Measurements from ENCODE around the gene IL4R.
"Not testable (repeated sequence)": the region's sequence is repeated elsewhere in the genome, so short reads cannot be mapped to it uniquely, and the experiment has no call there.

IL4R gene

DNA sequence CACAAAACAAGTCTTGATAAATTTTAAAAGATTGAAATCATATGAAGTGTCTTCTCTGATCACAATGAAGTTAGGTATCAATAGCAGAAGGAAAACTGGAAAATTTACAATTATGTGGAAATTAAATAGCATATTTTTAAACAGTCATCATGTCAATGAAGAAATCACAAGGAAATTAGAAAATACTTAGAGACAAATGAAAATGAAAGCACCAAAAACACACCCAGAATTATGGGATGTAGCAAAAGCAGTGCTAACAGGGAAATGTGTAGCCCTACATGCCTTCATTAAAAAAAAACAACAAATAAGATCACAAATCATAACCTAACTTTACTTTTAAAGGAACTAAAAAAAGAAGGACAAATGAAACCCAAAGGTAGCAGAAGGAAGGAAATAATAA is 80.7 kb downstream of the IL4R start:
- Histone ChIP-seq H3K4me1 (ENCODE audit: control insufficient read depth, insufficient read depth, low read length, unreplicated experiment) (no peaks in the 10 kb centered on the region), H3K27ac (ENCODE audit: low read depth, low read length) (no peak overlapping the region), H3K36me3 (ENCODE audit: insufficient read depth, low read length) (no peaks in the 10 kb centered on the region), H2AFZ (ENCODE audit: low read length, unreplicated experiment) (no peak overlapping the region), H3K79me2 (ENCODE audit: control insufficient read depth, insufficient read depth, low read length, unreplicated experiment) (no peaks in the 10 kb centered on the region), H3K27me3 (ENCODE audit: insufficient read depth, low read length) (peaks cover 27% of the 10 kb centered on the region), H3K4me3 (ENCODE audit: low read depth, low read length) (no peak overlapping the region)

DNA sequence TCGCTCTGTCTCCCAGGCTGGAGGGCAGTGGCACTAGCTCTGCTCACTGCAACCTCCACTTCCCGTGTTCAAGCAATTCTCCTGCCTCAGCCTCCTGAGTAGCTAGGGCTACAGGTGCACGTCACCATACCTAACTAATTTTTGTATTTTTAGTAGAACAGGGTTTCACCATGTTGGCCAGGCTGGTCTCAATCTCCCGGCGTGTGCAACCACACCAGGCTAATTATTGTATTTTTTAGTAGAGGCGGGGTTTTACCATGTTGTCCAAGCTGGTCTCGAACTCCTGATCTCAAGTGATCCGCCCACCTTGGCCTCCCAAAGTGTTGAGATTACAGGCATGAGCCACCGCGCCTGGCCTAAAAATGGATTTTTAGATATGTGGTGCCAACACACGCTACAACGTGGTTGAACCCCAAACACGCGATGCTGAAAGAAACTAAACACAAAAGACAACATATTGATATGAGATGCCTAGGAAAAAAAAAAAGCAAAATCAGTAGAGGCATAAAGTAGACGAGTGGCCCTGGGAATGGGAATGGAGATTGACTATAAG is 84.6 kb downstream of the IL4R start:
- not testable (repeated sequence) for H3K4me3 ChIP-seq (ENCODE audit: low read depth, low read length); H3K27ac ChIP-seq (ENCODE audit: low read depth, low read length); H3K79me2 ChIP-seq (ENCODE audit: control insufficient read depth, insufficient read depth, low read length, unreplicated experiment); H3K27me3 ChIP-seq (ENCODE audit: insufficient read depth, low read length); H3K36me3 ChIP-seq (ENCODE audit: insufficient read depth, low read length); H2AFZ ChIP-seq (ENCODE audit: low read length, unreplicated experiment)
- H3K4me1 ChIP-seq (ENCODE audit: control insufficient read depth, insufficient read depth, low read length, unreplicated experiment) = peaks cover 19% of the 10 kb centered on the region

DNA sequence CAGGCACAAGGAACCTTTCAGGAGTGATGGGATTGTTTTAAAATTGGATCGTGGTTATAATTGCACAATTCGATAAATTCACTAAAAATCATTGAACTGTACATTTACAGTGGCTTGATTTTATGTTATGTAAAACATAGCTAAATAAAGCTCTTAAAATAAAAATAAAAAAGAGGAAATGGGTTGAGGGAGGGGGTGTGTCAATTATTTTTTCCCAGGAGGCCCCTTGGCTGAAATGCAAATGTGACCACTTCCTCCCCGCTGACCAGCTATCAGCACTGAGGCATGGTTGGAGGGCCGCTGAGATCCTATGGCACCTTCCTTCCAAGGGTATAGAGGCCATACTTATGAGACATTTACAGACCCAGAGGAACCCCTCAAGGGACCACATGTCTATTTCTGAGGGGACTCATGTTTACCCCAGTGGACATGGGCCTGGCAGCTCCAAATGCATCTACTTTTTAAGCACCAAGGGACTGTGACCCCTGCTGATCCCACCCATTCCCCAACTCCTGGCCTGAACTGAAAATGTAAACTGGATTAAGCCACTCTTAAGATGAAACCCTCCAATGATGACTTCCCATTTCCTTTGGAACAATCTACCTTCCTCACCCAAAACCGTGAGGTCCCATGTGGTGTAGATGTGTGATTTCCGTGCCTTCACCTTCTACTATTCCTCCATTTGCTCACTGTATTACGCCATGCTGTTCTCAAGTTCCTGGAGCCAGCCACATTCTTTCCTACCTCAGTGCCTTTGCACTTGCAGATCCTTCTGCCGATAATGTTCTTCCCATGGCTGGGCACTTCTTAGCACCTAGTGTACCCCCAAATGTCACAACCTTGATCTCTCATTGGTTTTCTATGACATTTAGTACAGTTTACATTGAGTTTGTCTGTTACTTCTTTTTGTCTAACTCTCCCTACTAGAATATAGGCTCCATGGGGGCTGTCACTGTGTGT is 85.4 kb downstream of the IL4R start:
- Histone ChIP-seq H3K79me2 (ENCODE audit: control insufficient read depth, insufficient read depth, low read length, unreplicated experiment) (no peaks in the 10 kb centered on the region), H3K36me3 (ENCODE audit: insufficient read depth, low read length) (no peaks in the 10 kb centered on the region), H3K4me3 (ENCODE audit: low read depth, low read length) (no peak overlapping the region), H3K27me3 (ENCODE audit: insufficient read depth, low read length) (no peaks in the 10 kb centered on the region), H3K4me1 (ENCODE audit: control insufficient read depth, insufficient read depth, low read length, unreplicated experiment) (peaks cover 19% of the 10 kb centered on the region), H3K27ac (ENCODE audit: low read depth, low read length) (no peak overlapping the region), H2AFZ (ENCODE audit: low read length, unreplicated experiment) (no peak overlapping the region)

DNA sequence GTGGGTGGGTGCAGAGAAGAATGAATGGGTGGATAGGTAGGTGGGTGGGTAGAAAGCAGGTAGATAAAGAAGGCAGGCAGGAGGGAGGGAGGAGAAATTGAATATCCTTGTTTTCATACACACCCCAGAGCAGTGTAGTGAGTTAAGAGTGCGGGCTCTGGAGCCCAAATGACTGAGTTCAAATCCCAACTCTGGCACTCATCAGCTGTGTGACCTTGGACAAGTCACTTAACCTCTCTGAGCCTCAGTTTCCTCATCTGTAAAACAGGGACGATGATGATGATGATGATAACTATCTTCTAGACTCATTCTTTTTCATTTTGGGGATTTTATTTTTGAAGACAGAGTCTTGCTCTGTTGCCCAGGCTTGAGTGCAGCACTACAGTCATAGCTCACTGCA is 86.2 kb downstream of the IL4R start:
- H2AFZ ChIP-seq (ENCODE audit: low read length, unreplicated experiment) = no peak overlapping the region
- peaks cover 19% of the 10 kb centered on the region for H3K4me1 ChIP-seq (ENCODE audit: control insufficient read depth, insufficient read depth, low read length, unreplicated experiment)
- H3K36me3 ChIP-seq (ENCODE audit: insufficient read depth, low read length) = no peaks in the 10 kb centered on the region
- H3K79me2 ChIP-seq (ENCODE audit: control insufficient read depth, insufficient read depth, low read length, unreplicated experiment) = no peaks in the 10 kb centered on the region
- H3K4me3 ChIP-seq (ENCODE audit: low read depth, low read length) = no peak overlapping the region
- H3K27ac ChIP-seq (ENCODE audit: low read depth, low read length) = no peak overlapping the region
- no peaks in the 10 kb centered on the region for H3K27me3 ChIP-seq (ENCODE audit: insufficient read depth, low read length)

GRCh38 chr16:27400751-27401620 is 87.2 kb downstream of the IL4R start:
- Histone ChIP-seq H2AFZ (ENCODE audit: low read length, unreplicated experiment) (peak overlapping the region; percentile 61), H3K4me1 (ENCODE audit: control insufficient read depth, insufficient read depth, low read length, unreplicated experiment) (peaks cover 26% of the 10 kb centered on the region)

GRCh38 chr16:27401768-27402568 is 88.2 kb downstream of the IL4R start, which contains the start of gene IL21R:
TSS of gene IL21R (plus strand) at chr16:27402174. CDS start at chr16:27430072, 27,898 bp downstream.
- H3K27ac ChIP-seq (ENCODE audit: low read depth, low read length) = peak within 1 kb of the TSS; percentile 54
- H3K27me3 ChIP-seq (ENCODE audit: insufficient read depth, low read length) = no peaks in the 10 kb centered on the region
- H3K79me2 ChIP-seq (ENCODE audit: control insufficient read depth, insufficient read depth, low read length, unreplicated experiment) = no peaks in the 10 kb centered on the region
- H2AFZ ChIP-seq (ENCODE audit: low read length, unreplicated experiment) = peak within 1 kb of the TSS; percentile 23
- H3K4me1 ChIP-seq (ENCODE audit: control insufficient read depth, insufficient read depth, low read length, unreplicated experiment) = peaks cover 31% of the 10 kb centered on the region
- H3K36me3 ChIP-seq (ENCODE audit: insufficient read depth, low read length) = no peaks in the 10 kb centered on the region
- peak within 1 kb of the TSS; percentile 15 for H3K4me3 ChIP-seq (ENCODE audit: low read depth, low read length)

More at GRCh38 chr16:27400751-27401620, 87.2 kb downstream of the IL4R start:
- no peaks in the 10 kb centered on the region for H3K36me3 ChIP-seq (ENCODE audit: insufficient read depth, low read length)
- no peaks in the 10 kb centered on the region for H3K27me3 ChIP-seq (ENCODE audit: insufficient read depth, low read length)
- H3K79me2 ChIP-seq (ENCODE audit: control insufficient read depth, insufficient read depth, low read length, unreplicated experiment) = no peaks in the 10 kb centered on the region
- peak overlapping the region; percentile 54 for H3K27ac ChIP-seq (ENCODE audit: low read depth, low read length)
- no peak overlapping the region; the same call in 1 of the 2 replicates for H3K4me3 ChIP-seq (ENCODE audit: low read depth, low read length)

DNA sequence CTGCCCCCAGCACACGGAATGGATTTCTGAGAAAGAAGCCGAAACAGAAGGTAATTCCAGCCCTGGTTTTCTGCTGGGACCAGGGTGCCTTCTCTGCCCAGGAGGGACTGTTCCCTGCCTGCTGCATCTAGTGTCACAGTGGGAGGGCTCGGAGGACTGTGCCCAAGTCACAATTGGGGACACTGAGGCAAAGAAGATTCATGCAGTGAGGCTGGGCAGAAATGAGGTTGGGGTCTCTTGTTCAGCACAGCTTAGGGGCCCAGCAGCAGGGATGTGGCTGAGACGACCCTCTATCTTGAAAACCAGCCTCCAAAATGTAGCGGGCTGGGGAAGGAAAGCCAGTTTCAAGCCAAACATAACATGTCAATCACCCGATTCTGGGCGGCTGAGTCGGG is 88.8 kb downstream of the IL4R start:
- H2AFZ ChIP-seq (ENCODE audit: low read length, unreplicated experiment) = no peak overlapping the region
- no peak overlapping the region for H3K27ac ChIP-seq (ENCODE audit: low read depth, low read length)
- H3K79me2 ChIP-seq (ENCODE audit: control insufficient read depth, insufficient read depth, low read length, unreplicated experiment) = no peaks in the 10 kb centered on the region
- no peaks in the 10 kb centered on the region for H3K27me3 ChIP-seq (ENCODE audit: insufficient read depth, low read length)
- H3K36me3 ChIP-seq (ENCODE audit: insufficient read depth, low read length) = no peaks in the 10 kb centered on the region
- peaks cover 36% of the 10 kb centered on the region for H3K4me1 ChIP-seq (ENCODE audit: control insufficient read depth, insufficient read depth, low read length, unreplicated experiment)
- H3K4me3 ChIP-seq (ENCODE audit: low read depth, low read length) = peak overlapping the region; percentile 15

- no peak overlapping the region for H3K4me3 ChIP-seq (ENCODE audit: low read depth, low read length)
- H3K79me2 ChIP-seq (ENCODE audit: control insufficient read depth, insufficient read depth, low read length, unreplicated experiment) = no peaks in the 10 kb centered on the region
- no peak overlapping the region for H2AFZ ChIP-seq (ENCODE audit: low read length, unreplicated experiment)
- H3K27me3 ChIP-seq (ENCODE audit: insufficient read depth, low read length) = no peaks in the 10 kb centered on the region
- H3K4me1 ChIP-seq (ENCODE audit: control insufficient read depth, insufficient read depth, low read length, unreplicated experiment) = peaks cover 41% of the 10 kb centered on the region
- H3K27ac ChIP-seq (ENCODE audit: low read depth, low read length) = no peak overlapping the region
- H3K36me3 ChIP-seq (ENCODE audit: insufficient read depth, low read length) = no peaks in the 10 kb centered on the region
Measured at GRCh38 chr16:27402964-27403600, 89.3 kb downstream of the IL4R start.

- no peaks in the 10 kb centered on the region for H3K79me2 ChIP-seq (ENCODE audit: control insufficient read depth, insufficient read depth, low read length, unreplicated experiment)
- no peak overlapping the region for H2AFZ ChIP-seq (ENCODE audit: low read length, unreplicated experiment)
- H3K4me1 ChIP-seq (ENCODE audit: control insufficient read depth, insufficient read depth, low read length, unreplicated experiment) = peaks cover 47% of the 10 kb centered on the region
- no peak overlapping the region for H3K4me3 ChIP-seq (ENCODE audit: low read depth, low read length)
- no peaks in the 10 kb centered on the region for H3K36me3 ChIP-seq (ENCODE audit: insufficient read depth, low read length)
- no peak overlapping the region for H3K27ac ChIP-seq (ENCODE audit: low read depth, low read length)
- no peaks in the 10 kb centered on the region for H3K27me3 ChIP-seq (ENCODE audit: insufficient read depth, low read length)
Measured at GRCh38 chr16:27403601-27403992, 89.8 kb downstream of the IL4R start.
